Subcutaneous abdominal adipose tissue (tissue), 5 donors: ENCODE data around the gene NKAIN2.

Experiments used
- H3K27ac ChIP-seq: one replicate; pipeline ENCODE4 v1.7.0; 2013; ENCODE audit warnings: low read depth, mild to moderate bottlenecking, inconsistent platforms, low read length, moderate library complexity
- H3K27me3 ChIP-seq, 5 donors: one replicate each; pipeline ENCODE4 v1.7.0; 2013; ENCODE audit warnings: low read length in 5 of 5, inconsistent platforms in 1 of 5; ENCODE audit not compliant: control insufficient read depth in 5 of 5, insufficient read depth in 4 of 5
- H3K36me3 ChIP-seq, 5 donors: one replicate each; pipeline ENCODE4 v1.7.0; 2013; ENCODE audit warnings: low read length in 5 of 5; ENCODE audit not compliant: control insufficient read depth in 5 of 5, insufficient read depth in 5 of 5
- H3K4me1 ChIP-seq, 5 donors: one replicate each; pipeline ENCODE4 v1.7.0; 2013; ENCODE audit warnings: low read length in 5 of 5, mild to moderate bottlenecking in 3 of 5, moderate library complexity in 1 of 5; ENCODE audit not compliant: control insufficient read depth in 5 of 5, insufficient read depth in 5 of 5
- H3K4me3 ChIP-seq, 5 donors: one replicate each; pipeline ENCODE4 v1.7.0; 2013; ENCODE audit warnings: low read length in 5 of 5, low read depth in 1 of 5
- H3K9ac ChIP-seq, 5 donors: one replicate each; pipeline ENCODE4 v1.7.0; 2013; ENCODE audit warnings: low read length in 5 of 5, mild to moderate bottlenecking in 4 of 5, moderate library complexity in 3 of 5
- H3K9me3 ChIP-seq, 5 donors: one replicate each; pipeline ENCODE4 v1.7.0; 2013; ENCODE audit warnings: low read length in 5 of 5; ENCODE audit not compliant: control insufficient read depth in 5 of 5
- donor health status: healthy.
- donor health status: healthy.
- donor health status: healthy.
- donor health status: healthy.
- donor health status: healthy.

Gene NKAIN2

DNA sequence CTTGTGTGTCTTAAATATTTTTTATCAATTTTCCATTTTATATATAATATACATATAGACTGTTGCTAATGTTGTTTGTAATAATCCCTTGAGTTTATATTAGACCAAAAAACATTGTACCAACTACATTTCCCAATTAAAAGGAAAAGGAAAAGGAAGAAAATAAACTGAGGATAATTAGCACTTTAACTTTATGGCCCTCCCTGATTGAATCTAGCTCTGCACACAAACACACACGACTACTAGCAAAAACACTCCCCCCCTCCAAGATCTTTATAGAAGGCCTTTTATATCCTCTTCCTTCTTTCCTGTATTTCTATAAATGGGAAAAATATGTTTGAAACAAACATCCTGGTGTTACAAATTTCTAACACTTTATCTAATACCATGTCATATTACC lies 276.8 kb downstream of the NKAIN2 start:
- Histone ChIP-seq H3K9ac (no peak overlapping the region), H3K9me3 (no peaks in the 10 kb centered on the region), H3K27ac (no peak overlapping the region), H3K4me3 (no peak overlapping the region), H3K4me1 (no peaks in the 10 kb centered on the region), H3K27me3 (no peaks in the 10 kb centered on the region), H3K36me3 (no peaks in the 10 kb centered on the region)

DNA sequence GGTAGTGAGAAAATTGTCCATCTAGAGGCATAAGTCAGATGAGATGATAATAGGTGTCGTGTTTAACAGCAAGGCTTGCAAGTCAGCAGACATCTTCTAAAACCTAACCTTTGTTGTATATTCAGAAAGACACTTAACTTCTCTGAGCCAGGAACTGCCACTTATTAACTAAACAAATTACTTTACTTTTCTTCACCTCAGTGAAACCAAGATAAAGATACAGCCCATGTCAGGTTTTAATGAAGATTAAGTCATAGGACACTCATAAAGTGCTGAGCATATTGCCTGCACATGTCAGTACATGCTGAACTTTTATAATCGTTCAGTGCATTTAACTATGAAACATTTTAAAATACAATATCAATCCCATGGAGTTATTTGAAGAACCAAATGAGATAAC lies 286.8 kb downstream of the NKAIN2 start:
- Histone ChIP-seq H3K4me1 (no peaks in the 10 kb centered on the region), H3K27me3 (no peaks in the 10 kb centered on the region), H3K4me3 (no peak overlapping the region), H3K27ac (no peak overlapping the region), H3K9me3 (no peaks in the 10 kb centered on the region), H3K36me3 (no peaks in the 10 kb centered on the region), H3K9ac (no peak overlapping the region)

DNA sequence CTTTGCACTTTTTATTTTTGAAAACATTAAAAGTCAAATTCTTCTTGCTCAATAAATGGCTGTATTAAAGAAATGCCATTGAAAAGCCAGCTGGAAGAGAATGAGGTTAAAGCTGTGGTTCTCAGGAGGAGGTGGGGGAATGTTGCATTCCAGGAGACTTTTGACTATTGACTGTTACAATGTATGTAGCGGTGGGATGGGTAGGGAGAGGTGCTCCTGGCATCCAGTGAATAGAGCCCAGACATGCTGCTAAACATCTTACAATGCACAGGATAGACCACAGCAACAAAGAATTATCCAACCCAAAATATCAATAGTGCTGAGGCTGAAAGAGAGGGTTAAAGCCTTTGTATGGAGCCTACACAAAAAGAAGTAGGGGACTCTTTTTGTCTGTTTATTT lies 295.9 kb downstream of the NKAIN2 start:
- Histone ChIP-seq H3K4me3 (no peak overlapping the region), H3K27me3 (no peaks in the 10 kb centered on the region), H3K9me3 (no peaks in the 10 kb centered on the region), H3K27ac (no peak overlapping the region), H3K4me1 (no peaks in the 10 kb centered on the region), H3K9ac (no peak overlapping the region), H3K36me3 (no peaks in the 10 kb centered on the region)

DNA sequence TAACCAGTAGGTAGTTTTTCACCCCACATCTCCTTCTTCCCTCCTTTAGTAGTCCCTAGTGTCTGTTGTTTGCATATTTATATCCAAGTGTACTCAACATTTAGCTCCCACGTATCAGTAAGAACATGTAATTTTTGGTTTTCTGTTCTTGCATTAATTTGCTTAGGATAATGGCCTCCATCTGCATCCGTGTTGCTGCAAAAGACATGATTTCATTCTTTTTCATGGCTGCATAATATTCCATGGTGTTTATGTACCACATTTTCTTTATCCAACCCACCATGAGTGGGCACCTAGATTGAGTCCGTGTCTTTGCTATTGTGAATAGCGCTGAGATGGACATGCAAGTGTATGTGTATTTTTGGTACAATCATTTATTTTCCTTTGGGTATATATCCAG lies 306.8 kb downstream of the NKAIN2 start:
- Histone ChIP-seq H3K4me3 (no peak overlapping the region), H3K36me3 (no peaks in the 10 kb centered on the region), H3K9me3 (peaks cover 0 to 3% (median 0%) of the 10 kb centered on the region in 5 donors)

DNA sequence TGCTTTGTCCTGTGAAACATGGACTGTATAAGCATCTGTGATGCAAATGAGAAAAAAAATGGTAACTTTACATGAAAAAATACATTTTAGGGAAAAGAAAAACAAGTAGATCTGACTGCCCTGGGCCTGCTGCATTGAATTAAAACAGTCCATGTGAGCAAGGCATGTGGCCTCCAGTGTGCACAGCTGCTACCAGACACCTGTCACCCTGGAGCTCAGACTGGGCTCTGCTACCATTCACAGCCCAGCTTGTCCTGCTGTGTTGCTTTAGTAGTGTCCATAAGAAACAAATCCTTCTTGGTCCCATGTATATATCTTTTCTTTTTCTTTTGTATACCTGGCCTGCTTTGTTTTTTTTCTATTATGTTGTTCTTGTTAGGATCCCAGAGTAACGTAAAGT lies 315.9 kb downstream of the NKAIN2 start:
- Histone ChIP-seq H3K36me3 (no peaks in the 10 kb centered on the region), H3K27ac (no peak overlapping the region), H3K4me1 (no peaks in the 10 kb centered on the region)

More for the DNA sequence above, 306.8 kb downstream of the NKAIN2 start:
- Histone ChIP-seq H3K27me3 (no peaks in the 10 kb centered on the region), H3K9ac (no peak overlapping the region), H3K27ac (no peak overlapping the region), H3K4me1 (no peaks in the 10 kb centered on the region)

DNA sequence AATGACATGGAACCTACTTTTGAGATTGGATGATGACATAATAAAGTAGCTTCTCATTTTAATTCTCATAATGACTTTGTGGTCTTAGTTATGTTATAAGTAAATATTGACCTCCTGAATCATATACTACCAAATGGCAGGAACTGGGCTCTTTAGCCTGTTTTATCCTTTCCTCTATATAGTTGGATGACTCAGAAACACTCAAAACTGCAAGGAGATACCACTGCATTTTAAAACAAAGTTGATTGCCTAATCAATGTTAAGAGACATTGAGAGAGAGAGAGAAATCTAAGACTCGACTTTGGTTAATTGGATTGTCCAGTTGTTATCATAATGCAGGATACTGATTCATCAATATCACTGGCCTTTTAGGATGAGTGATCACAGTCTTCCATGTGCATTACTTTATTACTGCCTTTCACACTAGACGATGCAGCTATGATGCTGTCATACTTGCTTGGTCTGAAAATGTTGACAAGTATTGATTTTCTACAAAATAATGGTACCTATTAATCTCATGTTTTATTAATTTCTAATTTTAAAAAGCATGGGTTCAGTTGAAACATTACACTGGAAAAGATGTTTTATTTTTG lies 320.0 kb downstream of the NKAIN2 start:
- Histone ChIP-seq H3K27ac (no peak overlapping the region), H3K9me3 (no peaks in the 10 kb centered on the region), H3K9ac (no peak overlapping the region), H3K36me3 (no peaks in the 10 kb centered on the region), H3K27me3 (no peaks in the 10 kb centered on the region), H3K4me1 (no peaks in the 10 kb centered on the region), H3K4me3 (no peak overlapping the region)

More for the DNA sequence above, 315.9 kb downstream of the NKAIN2 start:
- H3K4me3 ChIP-seq, result no peak overlapping the region
- H3K9me3 ChIP-seq, result no peaks in the 10 kb centered on the region
- no peak overlapping the region for H3K9ac ChIP-seq
- no peaks in the 10 kb centered on the region for H3K27me3 ChIP-seq

DNA sequence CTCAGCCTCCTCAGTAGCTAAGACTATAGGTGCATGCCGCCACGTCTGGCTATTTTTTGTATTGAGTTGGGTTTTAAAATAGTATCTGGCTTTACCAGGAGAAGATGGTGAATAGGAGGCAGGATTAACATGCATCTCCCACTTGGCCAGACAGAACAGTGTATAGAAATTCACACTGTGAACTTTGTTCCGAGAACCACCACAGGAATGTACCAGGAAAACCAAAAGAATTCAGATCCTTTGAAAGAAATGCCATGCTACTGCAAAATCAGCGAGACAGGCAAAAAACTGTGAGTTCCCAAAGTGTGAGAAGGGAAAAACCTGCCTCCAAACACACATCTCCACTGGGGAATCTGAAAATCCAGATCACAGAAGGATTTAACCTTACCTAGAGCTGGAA lies 327.6 kb downstream of the NKAIN2 start:
- H3K9ac ChIP-seq, result no peak overlapping the region
- H3K4me3 ChIP-seq, result no peak overlapping the region
- no peaks in the 10 kb centered on the region for H3K36me3 ChIP-seq

DNA sequence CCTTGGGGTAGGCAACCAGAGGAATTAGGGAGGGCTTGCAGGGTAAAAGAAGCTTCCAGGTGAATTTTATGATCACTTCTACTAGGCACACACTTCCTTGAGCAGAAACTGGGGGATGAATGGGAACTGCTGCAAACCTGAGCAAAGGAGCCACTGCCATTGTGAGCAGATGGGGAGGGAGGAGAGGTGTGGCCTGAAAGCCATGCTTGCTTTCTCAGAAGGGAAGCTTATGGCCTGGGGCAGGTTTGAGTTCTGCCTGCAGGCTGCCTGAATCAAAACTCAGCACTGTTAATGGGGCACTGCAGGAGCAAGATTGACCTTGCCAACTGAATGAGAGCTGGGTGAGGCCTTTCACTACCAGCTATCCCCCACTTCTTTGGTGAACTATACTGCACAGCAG lies 328.1 kb downstream of the NKAIN2 start:
- Histone ChIP-seq H3K9me3 (peaks cover 0 to 6% (median 5%) of the 10 kb centered on the region in 5 donors), H3K27me3 (no peaks in the 10 kb centered on the region), H3K27ac (no peak overlapping the region), H3K4me1 (no peaks in the 10 kb centered on the region), H3K4me3 (no peak overlapping the region), H3K9ac (no peak overlapping the region), H3K36me3 (no peaks in the 10 kb centered on the region)

More for the DNA sequence above, 327.6 kb downstream of the NKAIN2 start:
- H3K27ac ChIP-seq, result no peak overlapping the region
- H3K9me3 ChIP-seq, result peaks cover 0 to 6% (median 5%) of the 10 kb centered on the region in 5 donors
- H3K27me3 ChIP-seq, result no peaks in the 10 kb centered on the region
- H3K4me1 ChIP-seq, result no peaks in the 10 kb centered on the region

DNA sequence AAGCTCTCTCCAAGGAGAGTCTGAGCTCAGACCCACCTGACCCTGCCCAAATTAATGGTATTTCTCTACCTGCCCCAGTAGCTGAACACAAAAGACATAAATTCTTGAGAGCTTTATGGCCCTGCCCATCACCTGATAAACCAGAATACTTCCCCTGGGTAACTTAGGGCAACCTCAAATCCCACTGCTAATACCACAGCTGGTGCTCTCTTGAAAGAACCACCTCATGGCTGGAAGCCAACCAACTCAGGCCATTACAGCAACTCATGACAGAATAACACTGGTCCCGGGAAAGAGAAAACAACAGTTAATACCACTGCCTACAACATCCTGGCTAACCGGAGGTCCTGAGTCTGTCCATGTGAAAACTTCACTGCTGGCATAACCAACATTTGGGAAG lies 328.6 kb downstream of the NKAIN2 start:
- Histone ChIP-seq H3K4me1 (no peaks in the 10 kb centered on the region), H3K27me3 (no peaks in the 10 kb centered on the region), H3K36me3 (no peaks in the 10 kb centered on the region), H3K4me3 (no peak overlapping the region), H3K27ac (no peak overlapping the region), H3K9ac (no peak overlapping the region), H3K9me3 (peaks cover 0 to 7% (median 5%) of the 10 kb centered on the region in 5 donors)

DNA sequence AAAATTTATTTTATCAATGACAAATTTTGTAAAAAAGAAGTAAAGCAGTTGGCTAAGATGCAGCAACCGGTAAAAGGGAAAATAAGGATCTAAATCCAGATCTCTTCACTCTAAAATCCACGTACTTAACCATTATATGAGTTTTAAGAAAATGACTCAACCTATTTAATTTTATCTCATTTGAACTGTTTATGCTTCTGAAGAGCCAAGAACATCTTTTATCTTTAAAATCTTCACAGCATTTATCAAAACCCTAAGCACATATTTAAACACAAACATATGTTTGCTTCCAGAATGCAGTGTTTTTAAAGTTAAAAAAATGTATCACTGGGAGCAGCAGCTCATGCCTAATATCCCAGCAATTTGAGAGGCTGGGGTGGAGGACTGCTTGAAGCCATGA lies 339.2 kb downstream of the NKAIN2 start:
- no peaks in the 10 kb centered on the region for H3K27me3 ChIP-seq
- no peaks in the 10 kb centered on the region for H3K9me3 ChIP-seq
- H3K36me3 ChIP-seq, result no peaks in the 10 kb centered on the region
- no peaks in the 10 kb centered on the region for H3K4me1 ChIP-seq
- no peak overlapping the region for H3K27ac ChIP-seq
- H3K4me3 ChIP-seq, result no peak overlapping the region
- H3K9ac ChIP-seq, result no peak overlapping the region

DNA sequence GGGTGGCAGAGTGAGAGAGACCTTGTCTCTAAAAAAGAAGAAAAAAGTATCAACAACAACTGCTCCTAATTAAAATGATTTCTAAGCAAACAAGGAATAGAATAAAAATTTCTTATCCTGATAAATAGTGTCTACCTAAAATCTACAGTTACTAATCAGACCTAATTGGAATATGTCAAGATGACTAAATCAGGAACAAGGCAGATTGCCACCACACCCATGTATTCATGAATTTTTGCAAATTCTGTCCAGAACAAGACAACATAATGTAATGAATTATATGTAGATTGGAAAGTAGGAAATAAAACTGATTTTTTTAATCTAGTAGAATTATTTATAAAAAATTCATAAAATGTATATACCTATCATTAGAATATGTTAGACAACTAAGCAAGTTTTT lies 339.8 kb downstream of the NKAIN2 start:
- Histone ChIP-seq H3K4me3 (no peak overlapping the region), H3K9me3 (no peaks in the 10 kb centered on the region), H3K9ac (no peak overlapping the region), H3K36me3 (no peaks in the 10 kb centered on the region), H3K4me1 (no peaks in the 10 kb centered on the region), H3K27me3 (no peaks in the 10 kb centered on the region), H3K27ac (no peak overlapping the region)
